ENCODE measurements around the gene BACH2.
"Not testable (repeated sequence)": the region's sequence is repeated elsewhere in the genome, so short reads cannot be mapped to it uniquely, and the experiment has no call there.

The BACH2 gene

DNA sequence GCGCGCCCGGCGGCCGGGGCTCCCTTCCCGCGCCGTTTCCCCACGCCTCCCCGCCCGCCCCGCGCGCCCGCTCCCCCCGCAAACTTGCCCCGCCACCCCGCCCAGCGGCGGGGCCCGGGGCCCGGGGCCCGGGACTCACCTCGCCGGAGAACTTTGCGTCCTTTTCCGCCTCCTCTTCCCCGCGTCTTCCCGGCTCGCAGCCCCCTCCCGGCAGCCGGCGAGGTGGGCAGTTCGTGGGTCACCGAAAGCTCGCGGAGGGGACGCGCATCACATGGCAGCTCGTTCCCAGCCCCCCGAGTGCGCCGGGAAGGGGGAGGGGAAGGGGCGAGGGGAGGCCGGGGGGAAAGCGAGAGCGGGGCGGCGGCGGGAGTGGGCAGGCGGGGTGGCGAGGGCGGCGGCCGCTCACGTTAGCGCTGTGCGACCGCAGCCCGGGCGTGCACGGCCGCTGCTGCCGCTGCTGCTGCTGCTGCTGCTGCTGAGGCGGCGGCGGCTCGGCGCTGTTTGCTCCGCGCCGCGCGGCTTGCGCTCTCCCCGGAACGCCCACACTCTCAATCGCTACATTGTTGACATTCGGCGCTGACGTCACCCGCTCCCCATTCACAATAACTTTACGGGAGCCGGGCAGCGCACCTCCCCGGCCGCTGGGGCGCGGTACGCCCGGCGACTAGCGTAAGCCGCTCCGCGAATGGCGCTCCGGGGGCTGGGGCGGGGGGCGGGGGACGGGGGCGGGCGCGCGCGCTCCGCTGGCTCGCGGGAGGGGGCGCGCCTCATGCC, at the start of gene BACH2:
Gene BACH2 (minus strand): TSS at position 503 of the 774 bp plus-strand sequence. CDS start 287,999 bp downstream, outside the sequence.
- peak; percentile 62 for DNase-seq

DNA sequence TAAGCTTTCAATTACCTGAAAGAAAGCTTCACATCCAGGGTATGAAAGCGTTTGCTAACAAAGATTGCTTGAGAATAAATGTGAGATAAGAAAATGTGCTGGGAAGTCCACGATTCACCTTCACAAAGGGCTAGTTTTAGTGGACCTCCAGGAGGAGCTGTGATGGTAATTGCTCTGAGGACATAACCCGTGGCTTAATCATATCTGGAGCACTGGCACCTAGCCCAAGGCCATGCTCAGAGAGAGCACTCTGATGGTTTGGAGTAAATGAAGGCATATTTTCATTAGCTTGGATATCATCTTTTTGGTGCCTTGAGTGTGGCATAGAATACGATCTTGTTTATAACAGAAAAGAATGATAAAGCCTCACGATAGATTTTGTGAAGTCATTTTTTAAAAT, 46.9 kb upstream of the BACH2 start:
- no peak for DNase-seq

DNA sequence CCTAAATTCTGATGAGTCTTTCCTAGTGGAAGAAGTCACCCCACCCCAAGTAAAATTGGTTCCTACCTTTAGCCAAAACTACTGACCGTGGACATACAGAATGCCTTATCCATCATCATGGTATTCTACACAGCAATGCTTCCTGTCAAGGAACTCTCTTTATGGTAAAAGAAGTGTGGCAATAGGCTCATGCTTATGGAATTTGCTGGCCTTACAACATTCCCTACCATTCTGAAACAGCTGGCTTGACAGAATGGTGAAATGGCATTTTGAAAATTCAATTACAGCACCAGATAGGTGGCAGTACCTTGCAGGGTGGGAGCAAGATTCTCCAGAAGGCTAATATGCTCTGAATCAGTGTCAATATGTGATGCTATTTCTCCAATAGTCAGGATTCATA, 41.8 kb upstream of the BACH2 start:
- no peak for DNase-seq

DNA sequence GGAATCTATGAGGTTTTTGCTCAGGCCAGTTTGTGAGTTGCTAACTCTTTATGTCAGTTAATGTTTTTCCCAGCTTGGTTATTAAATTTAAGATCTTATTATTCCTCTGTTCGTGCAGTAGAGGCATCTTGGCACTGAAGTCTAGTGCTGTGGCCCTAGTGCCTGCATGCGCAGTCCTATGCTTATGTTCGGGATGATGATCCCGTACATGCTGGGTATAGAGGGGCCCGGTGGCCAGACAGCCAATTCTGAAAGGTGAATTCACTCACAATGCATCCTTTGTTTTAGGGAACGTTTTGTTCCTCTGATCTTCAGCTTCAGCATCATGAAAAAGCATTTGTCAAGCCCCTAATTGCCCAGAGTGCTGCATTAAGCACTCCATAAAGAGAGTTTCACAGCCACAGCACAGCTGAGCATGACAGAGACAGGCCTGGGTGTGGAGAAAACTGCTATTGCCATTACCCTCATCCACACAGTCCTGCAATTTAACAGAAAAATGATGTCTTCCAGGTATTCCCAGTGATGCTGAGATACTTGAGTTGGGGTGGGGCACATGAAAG, 39.8 kb upstream of the BACH2 start:
- DNase-seq = no peak

DNA sequence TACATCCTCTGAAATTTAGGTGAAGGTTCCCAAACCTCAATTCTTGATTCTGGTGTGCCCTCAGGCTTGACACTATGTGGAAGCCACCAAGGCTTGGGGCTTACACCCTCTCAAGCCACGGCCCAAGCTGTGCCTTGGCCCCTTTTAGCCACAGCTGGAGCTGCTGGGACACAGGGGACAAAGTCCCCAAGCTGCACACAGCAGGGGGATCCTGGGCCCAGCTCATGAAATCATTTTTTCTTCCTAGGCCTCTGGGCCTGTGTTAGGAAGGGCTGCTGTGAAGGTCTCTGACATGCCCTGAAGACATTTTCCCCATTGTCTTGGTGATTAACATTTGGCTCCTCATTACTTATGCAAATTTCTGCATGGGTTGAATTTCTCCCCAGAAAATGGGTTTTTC, 37.3 kb upstream of the BACH2 start:
- no peak for DNase-seq

DNA sequence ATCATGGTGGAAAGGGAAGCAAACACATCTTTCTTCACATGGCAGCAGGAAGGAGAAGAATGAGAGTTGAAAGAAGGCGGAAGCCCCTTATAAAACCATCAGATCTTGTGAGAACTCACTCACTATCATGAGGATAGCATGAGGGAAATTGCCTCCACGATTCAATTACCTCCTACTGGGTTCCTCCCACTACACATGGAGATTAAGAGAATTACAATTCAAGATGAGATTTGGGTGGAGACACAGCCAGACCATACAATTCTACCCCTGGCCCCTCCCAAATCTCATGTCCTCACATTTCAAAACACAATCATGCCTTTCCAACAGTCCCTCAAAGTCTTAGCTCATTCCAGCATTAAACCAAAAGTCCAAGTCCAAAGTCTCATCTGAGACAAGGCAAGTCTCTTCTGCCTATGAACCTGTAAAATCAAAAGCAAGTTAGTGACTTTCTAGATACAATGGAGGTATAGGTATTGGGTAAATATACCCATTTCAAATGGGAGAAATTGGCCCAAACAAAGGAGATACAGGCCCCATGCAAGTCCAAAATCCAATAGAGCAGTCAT, 36.4 kb upstream of the BACH2 start:
- not testable (repeated sequence) for DNase-seq

- DNase-seq = no peak
These were observed 32.9 kb upstream of the BACH2 start for GRCh38 chr6:90329386-90330077.

DNA sequence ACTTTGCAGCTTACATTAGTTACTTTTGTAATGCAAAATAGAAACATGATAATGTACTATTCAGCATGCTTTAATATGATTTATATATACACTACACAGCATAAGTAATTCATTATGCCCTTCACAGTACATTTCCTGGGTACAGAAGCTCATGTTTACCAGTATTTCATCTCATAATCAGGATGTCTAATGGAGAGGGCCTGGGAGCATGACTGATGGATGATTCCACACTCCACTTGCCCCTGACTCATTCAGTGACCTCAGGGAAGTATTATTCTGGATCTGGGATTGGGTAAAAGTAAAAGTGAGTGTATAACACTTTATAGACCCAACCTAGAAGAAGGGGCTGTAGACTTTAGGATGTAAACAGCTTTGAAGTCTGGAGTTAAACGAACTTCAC, 31.4 kb upstream of the BACH2 start:
- DNase-seq = no peak

DNA sequence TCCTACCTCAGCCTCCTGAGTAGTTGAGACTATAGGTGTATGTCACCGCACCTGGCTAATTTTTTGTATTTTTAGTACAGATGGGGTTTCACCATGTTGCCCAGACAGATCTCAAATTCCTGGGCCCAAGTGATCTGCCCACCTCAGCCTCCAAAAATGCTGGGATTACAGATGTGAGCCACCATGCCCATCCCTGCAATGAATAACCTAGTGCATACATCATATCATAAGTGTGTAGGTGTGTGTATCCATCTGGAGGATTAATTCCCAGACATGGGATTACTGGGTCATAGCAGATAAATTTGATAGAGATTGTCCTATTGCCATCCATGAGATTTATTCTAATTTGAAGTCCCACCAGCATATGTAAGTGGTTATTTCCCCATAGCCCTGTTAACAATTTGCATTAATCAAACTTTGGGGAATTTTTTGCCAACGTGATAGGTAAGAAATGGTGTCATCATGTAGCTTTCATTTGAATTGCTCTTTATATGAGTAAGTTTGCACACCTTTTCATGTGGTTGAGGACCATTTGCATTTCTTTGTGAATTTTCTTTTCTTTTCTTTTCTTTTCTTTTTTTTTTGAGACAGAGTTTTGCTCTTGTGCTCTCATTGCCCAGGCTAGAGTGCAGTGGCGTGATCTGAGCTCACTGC, 29.9 kb upstream of the BACH2 start:
- no peak for DNase-seq

- no peak for DNase-seq
These were observed 27.1 kb upstream of the BACH2 start for GRCh38 chr6:90323706-90324105.

DNA sequence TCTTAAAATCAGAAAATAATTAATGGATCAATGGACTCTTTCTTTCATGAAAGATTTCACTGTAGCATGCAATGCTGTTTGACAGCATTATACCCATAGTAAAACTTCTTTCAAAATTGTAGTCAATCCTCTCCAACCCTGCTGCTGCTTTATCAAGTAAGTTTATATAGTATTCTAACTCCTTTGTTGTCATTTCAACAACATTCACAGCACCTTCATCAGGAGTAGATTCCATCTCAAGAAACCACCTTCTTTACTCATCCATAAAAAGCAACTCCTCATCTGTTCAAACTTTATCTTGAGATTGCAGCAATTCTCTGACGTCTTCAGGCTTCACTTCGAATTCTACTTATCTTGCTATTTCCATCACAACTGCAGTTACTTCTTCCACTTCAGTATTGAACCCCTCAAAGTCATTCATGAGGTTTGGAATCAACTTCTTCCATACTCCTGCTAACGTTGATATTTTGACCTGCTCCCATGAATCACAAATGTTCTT, 26.4 kb upstream of the BACH2 start:
- no peak for DNase-seq

DNA sequence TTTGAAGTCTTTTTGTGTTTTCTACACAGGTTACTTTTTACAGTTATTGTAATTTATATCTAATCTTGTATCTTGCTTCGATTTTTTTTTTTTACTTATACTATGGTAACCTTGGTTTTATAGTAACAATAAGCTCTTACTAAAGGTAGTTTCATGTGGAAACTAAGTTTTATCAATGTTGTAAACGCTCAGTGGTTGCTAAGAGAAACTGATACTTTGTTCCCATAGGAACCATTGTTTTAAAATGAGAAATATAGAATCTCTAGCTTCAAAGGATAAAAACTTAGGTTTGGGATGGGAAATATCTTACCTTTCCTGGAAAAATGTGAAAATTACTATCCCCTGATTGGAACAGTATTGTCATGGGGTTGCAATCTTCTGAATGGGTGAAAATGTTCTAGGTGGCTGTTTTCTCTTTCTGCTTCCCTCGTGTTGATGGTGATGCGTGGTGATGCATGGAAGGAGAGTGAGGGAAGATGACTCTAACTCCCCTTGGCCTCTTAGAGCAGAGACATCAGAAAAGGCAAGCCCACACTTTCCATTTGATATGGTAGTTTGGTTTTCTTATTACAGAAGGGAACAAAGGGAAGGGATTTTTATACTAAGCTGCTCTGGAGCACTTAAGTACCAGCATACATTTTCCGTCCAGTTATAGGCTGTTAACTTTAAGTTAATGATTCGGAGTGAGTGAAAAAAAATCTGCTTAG, 23.5 kb upstream of the BACH2 start:
- DNase-seq = no peak

- DNase-seq = no peak
These were observed 22.4 kb upstream of the BACH2 start for GRCh38 chr6:90319044-90319443.

DNA sequence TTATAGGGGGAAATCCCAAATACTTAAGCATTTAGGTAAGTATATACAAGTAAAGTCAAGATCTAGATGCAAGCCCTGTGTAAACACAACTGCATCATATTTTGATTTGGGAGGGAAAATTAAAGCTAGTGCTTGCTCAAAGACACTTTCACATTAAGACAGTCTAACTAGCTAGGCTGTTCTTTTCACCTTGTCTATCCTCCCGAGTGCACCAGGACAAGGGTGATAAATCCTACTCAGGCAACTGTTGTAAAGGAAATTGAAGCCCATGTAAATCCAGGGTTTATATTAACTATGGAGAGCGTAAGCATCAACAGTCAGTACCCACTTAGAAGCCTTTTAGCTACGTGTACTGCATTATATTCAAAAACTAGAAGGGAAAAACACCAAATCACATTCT, 19.3 kb upstream of the BACH2 start:
- DNase-seq = no peak

GRCh38 chr6:90315354-90315950, 18.8 kb upstream of the BACH2 start:
- DNase-seq = no peak

GRCh38 chr6:90314514-90314913, 17.9 kb upstream of the BACH2 start:
- DNase-seq = no peak

- DNase-seq = no peak
These were observed 14.9 kb upstream of the BACH2 start for GRCh38 chr6:90311569-90311968.

- DNase-seq = no peak
These were observed 9.3 kb upstream of the BACH2 start for GRCh38 chr6:90305800-90306448.

DNA sequence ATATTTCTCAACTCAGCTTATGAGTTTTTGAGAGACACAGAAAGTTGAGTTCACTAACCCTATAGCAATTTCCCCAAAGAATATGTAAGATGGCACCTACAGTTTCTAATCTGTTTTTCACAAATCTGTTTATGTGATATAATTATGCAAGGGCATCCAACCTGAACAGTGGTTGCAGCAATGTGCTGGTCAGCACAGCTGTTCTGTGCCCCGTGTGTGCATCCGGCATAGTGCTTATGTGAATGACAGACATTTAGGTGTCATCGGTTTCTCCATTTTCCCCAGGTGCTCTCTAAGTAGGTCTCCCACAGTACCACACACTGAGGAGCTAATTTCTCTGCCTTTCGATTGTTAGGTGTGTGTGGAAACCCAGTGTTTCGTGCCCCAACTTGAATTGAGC, 7.7 kb upstream of the BACH2 start:
- DNase-seq = no peak

- DNase-seq = no peak
These were observed 6.4 kb upstream of the BACH2 start for GRCh38 chr6:90303039-90303438.

DNA sequence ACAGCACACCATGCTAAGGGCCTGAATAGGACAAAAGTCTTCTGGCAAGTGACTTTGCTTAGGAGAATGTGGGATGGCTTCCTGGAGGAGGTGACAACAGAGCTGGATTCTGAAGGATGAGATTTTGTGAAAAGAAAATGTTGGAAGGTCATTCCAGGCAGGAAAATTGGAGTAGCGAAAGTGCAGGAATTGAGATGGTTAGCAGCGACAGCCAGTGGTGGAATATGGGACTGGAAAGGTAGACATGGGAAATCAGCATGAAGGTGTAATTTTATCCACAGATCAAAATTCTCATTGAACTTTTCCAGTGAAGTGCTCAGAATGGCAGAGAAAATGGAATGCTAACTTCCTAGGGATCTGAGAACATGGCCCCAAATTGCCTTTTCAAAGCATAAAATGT, 5.7 kb upstream of the BACH2 start:
- no peak for DNase-seq

DNA sequence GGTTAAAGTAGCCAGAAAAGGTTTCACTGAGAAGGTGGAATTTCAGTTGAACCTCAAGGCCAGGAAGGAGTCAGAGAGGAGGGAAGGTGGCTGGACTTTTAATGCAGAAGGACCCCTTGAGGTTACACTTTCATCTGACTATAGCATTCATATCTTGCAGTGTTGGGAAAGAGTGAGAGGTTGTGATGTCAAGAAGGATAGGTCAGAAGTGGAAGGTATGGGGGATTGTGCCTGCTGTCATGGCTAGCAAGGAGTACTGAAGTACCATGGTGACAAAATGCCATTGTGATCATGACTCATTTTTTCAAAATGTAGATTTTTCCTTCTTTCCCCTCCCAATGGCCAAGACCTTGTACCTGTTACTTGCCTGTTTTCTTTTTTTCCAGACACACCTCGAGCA, 5.2 kb upstream of the BACH2 start:
- DNase-seq = no peak

All from NCI-H1694 treated with DMSO at 0.1 percent for 48 hours (cell line).